Left hindlimb (tissue), 1 donor: ENCODE measurements around the gene EEPD1.

ENCODE experiments used
- DNase-seq: peaks from one replicate; pipeline ENCODE4 v3.0.0-alpha.2; 2018

The EEPD1 gene

DNA sequence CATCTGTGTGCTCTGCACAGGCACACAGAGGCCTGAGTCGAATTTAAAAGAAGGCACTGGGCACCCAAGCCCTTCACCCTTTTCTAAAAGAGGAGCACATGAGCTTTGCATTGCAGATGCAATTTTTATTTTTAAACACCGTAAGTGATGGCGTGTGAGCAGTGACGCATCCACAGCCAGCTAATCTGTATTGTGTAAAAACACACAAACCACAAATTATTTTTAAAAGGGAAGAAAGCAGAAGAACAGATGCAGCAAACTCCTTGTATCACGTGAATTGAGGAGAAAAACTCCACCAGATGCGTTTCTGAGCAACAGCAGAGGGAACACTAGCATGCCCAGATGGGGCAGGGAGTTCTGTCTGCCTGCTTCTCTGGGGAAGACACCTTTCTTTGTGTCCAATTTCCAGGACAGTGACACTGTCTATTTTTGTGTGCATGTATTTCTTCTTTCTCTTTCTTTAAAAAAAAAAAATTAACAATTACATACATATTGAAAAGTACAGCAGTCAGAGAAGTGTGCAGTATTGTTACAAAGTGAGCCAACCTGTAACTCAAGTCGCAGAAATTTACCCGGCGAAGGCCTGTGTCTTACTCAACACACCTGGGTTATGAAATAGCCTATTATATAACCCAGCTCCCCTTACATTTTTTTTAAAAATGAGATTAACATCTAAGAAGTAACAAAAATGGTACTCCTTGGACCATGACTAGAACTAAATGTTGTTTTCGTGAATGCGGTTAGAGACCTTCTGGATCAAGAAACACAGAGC is 39.2 kb downstream of the EEPD1 start:
- DNase-seq = no peak

DNA sequence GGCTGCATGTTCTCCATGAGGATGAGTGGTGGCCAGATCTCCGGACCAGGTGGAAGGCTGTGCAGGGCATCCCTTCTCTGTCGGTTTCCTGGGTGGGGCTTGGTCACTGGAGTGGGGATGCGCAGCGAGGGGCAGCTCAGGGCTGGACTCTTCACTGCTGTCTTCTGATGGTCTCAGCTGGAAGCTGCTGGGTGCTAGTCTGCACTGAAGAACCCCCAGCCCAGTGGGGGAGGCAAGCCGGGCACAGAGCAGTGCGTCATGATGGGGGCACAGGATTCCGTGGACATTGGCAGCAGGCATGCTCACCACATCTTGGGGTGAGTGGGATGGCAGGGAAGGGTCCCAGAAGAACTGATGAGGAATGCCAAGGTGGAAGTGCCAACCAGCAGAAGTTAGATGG is 39.8 kb downstream of the EEPD1 start:
- no peak for DNase-seq

DNA sequence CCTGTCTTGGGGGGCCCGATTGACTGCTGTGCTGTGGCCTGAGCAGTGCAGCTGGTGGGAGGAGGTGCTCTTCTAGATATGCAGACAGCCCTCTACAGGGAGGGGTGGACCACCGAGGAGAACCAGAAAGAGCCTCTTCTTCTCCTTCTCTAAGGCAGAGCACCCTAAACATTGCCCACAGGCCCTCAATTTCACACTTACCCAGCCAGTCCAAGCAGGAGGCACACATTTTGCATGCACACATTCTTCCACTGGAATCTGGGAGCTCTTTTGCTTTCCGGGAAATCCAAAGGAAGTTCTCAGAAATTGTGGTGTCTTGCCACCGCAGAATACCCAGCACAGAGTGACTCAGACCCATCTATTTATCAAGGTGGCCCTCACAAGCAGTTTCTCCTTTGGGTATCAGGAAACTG is 45.8 kb downstream of the EEPD1 start:
- no peak for DNase-seq

DNA sequence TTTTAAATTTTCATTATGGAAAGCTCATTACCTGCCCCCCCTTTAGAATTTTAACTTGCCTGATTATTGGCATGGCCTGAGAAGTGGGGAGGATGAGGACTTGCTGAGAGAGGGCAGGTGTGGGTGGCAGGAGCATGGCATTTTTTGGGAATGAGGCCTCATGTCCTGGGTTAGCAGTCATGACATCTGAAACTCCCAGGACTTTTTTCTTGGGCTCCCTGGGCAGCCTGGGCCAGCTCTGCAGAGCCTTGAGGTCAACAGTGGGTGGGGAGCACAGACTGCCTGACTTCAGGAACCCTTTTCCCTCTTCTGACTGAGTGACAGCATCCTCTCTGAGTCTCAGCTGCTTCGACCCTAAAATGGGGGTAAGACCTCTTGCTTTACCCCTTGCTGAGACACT is 46.3 kb downstream of the EEPD1 start:
- DNase-seq = no peak

DNA sequence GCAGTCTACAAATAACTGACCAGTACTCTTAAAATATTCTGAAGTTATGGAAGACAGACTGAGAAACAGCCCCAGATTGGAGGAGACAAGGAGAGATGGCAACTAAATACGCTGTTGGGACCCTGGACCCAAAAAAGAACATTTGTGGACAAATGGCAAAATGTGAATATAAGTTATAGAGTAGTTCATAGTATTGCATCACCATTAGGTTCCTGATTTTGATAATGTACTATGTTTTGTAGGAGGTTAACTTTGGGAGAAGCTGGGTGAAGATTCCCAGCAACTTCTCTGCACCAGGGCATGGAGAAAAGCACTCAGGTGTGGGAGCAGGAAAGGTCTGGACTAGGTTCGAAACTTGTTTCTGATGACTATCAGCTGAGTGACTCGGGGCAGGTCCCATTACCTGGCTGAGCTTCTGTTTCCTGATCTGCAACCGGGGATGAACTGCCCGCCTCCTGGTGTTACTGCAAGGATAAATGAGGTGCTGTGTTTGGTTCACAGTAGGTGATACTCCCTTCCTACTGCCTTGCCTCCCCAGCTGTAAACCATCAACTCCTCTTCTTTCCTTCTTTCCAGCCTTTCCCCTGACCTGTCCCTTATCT is 48.2 kb downstream of the EEPD1 start:
- DNase-seq = no peak

DNA sequence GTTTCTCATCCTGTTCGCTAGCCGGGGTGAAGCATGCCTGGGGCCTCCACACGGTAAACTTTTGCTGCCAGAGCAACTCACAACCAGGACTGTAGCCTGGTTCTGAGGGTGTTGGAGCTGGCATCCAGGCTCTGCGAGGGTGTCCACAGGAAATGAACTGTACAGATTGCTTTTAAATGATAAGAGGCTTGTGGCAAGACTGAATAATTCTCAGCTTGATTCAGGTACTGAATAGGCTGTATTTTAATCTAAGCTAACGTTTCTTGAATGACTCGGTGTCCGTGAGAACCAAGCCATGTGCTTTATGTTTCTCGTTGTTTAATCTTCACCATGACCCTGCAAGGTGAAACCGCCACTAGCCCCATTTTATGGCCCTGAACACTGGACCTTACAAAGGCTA is 49.3 kb downstream of the EEPD1 start:
- no peak for DNase-seq

DNA sequence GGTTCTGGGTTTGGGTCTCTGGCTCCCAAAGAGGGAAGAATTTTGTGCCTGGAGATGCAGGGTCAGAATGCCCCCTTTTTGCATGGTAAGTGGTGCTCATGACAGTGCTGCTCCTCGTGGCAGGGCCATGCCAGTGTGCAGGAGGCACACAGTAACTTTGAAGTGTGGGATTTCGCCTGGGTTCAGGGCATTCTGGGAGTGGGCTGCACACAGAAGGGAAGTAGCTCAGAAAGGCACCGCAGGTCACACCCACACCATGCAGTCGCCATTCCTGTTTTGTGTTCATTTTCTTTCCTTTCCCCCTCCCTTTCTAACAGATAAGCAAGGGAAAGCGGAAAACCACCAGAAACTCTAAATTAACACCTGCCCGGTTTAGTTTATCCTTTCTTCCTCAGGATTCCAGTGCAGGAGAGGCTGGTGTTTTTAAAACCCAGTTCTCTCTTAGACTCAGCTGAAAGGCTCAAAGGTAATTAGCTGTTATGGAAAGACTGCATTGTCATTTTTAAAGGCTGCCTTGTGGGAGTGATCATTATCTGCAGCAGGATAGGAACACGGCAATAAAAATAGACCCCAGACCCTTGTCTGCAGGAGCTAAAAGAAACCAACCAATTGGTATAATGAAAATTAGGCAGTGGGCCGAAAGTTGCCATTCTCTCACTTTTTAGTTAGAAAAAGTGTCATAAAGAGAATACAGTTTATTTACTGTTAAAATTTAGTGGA is 50.2 kb downstream of the EEPD1 start:
- DNase-seq = no peak

DNA sequence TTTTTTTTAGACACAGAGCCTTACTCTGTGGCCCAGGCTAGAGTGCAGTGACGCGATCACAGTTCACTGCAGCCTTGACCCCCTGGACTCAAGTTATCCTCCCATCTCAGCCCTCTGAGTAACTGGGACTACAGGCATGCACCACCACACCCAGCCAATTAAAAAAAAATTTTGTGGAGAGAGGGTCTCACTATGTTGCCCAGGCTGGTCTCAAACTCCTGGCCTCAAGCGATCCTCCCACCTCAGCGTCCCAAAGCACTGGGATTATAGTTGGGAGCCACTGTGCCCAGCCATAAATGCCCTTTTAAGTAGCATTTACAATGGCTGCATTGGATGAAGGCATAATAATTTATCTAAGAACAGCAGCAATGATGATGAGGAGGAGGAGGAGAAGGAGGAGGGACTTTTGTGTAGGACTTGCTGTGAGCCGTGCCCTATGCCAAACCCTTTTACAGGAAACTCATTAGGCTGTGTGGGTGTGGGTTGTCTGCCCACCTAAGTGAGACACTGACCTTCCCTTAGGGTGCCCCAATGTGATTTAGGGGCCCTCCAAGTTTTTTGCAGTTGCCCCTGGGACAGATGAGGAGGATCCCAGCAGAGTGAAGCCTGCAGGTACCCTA is 51.1 kb downstream of the EEPD1 start:
- no peak for DNase-seq

DNA sequence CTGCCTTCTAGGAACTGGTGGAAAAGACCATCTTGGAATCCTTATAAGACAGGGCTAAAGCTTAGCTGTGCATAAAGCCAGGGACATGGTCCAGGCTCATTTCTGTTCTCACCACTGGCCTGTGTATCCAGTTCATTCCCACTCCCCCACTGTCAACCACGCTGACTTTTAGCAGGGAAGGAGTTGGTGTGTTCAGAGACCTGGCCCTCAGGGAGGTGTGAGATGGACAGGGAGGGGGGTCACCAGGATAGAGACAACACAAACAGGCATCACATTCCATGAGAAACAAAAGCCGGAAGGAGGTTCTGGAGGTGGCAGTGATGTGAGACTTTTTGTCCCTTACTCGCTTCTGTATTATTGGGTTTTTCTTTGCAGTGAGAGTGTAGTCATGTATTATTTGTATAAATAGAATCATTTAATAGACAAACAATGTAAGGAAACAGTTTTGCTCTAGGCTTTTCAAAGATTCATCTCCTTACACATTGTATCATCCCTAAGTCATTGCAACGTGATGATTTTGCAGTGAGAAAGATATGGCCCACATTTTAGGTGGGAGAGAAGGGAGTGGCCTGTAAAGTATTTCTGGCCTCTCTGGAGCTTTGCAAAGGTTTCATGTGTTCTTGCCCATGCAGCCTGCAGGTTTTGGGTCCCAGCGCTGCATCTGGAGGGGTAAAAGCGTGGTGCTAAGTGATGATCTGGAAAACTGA is 52.0 kb downstream of the EEPD1 start:
- DNase-seq = no peak

DNA sequence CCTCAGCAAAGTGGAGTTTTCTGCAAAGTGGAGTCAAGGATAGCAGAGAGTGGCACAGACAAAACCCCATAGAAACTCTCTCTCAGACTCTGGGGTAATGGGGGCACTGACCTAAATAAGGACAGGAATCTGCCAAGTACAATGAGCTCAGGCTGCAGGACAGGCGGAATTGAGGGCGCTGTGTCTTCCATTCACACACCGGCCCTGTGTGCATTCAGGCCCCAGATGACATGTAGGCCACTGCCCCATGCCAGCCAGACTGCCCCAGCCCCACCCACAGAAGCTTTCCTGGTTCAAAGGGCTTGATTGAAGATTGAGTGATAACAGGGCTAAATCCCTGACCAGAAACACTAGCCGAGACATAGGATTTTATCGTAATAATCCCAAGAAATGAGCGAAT is 52.7 kb downstream of the EEPD1 start:
- no peak for DNase-seq

DNA sequence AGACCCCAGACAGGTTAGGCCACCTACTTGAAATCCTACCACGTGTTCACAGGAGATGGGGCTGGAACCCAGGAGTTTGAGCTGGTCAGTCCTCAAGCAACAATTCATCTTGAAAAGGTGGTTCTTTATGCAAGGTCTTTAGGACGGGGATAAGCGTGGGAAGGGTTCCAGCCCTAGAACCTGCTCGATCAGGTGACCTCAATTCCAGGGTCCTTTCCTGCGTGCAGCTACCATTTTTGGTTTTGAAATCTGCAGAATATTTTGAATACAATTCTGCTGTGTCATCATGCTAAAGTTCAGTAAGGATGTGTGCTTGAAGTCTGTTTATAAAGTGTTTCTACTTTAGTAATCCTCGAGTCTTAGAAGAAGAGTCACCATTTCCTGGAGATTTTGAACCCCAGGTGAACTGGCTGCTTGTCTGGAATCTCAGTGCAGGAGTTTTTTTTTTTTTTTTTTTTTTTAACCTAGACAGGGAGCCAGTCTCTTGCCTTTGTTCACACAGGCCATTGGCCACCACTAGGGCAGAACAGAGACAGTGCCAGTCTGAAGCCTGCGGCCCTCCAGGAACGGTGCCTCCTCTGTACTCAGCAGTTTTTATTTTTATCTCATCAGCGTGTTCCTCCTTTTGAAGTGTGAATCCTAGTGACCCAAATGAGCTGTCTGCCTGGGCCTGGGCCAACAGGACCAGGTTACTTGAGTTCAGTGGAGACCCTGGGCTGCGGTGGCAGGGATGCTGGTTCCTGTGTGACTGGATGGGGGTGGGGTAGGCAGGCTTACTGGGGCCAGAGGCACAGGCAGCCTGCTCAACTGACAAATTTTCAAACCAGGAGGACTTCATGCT is 54.6 kb downstream of the EEPD1 start:
- DNase-seq = peak; percentile 43

DNA sequence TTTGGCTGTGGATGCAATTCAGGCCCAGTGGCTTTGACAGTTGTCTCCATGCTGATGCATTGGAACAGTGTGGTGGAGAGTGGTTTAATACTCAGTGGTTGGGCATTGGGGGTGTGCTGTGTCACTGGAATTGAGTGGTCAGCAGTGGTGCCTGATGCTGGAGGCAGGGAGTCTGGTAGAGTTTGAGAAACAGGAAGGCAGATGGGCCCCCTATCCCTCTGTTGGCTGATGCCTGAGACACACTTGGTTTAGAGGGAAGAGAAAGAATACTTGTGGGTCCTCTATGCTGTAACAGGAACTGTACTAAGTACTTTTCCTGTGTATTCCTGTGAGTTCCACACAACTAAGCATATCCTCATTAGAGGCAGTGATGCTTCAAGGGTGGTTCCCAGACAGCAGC is 55.4 kb downstream of the EEPD1 start:
- no peak for DNase-seq

DNA sequence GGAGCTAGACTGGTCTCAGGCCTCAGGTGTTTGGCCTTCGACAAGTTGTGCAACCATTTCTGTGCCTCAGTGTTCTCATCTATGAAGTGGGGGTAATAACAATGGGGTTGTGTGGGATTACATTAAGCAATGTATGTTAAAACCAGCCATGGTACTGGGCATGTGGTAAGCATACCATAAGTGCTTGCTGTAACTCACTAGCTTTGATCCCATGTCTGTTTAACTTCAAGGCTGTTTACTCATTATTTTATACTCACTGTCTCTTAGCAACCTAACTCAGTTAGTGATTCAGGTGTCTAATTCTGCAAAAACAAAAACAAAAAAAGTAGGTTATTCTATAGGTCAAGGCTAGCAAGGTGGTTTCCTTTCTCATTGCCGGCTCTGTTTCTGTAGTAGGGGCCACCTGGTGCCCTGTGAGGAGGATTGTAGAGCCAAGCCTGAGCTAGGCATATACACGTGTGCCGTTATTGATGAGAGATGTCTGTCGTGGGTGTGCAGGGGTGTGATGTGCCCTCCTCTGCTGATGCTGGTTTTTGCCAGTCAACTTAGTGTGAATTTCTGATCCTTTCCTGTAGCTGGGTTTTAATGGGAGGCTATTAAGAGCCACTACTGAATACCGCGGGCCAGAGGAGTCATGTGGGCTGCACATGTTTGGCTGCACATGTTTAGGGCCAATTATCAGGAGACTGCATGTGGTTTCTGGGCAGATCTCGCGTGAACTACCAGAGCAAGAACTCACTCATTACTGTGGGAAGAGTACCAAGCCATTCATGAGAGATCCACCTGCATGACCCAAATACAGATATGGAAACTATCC is 56.2 kb downstream of the EEPD1 start:
- DNase-seq = no peak

DNA sequence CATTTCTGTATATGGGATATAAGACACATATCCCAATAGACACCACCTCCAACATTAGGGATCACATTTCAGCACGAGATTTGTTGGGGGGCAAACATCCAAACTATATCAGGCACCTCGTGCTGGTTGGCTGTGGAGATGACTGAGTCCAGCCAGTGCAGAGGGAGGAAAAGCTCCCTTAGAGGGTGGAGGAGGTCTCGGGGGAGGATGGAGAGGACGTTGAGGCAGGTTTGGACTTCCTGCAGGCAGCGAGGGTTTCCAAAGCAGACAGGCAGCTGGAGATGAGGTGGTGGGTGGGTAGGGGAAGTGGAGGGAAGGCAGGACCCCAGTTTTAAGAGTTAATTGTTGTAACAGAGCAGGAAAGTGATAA is 56.7 kb downstream of the EEPD1 start:
- DNase-seq = no peak

DNA sequence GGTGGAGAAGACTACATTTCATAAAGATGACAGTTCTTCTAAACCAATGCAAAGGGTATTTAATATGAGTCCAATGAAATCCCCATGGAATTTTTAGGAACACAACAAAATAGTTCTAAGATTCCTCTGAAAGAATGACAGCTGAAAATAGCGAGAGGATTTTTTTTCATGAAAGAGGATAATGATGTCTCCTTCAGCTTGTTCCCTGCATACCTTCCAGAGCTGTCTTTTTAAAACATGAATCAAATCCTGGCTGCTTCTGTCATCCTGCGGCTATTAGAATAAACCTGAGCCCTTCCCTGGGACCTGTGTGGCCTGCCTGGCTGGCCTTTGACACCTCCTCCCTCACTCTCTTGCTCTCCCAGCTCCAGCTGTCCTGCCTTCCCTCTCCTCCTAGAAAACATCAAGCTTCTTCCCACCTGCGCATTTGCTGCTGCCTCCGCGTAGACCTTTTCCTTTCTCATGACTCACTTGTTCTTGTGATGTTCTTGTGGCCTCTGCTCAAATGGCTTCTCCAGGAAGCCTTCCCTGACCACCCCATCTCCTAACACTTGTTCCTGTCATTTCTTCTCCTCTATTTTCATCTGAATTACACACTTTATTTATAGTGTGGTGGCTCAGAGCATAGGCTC is 57.4 kb downstream of the EEPD1 start:
- no peak for DNase-seq

DNA sequence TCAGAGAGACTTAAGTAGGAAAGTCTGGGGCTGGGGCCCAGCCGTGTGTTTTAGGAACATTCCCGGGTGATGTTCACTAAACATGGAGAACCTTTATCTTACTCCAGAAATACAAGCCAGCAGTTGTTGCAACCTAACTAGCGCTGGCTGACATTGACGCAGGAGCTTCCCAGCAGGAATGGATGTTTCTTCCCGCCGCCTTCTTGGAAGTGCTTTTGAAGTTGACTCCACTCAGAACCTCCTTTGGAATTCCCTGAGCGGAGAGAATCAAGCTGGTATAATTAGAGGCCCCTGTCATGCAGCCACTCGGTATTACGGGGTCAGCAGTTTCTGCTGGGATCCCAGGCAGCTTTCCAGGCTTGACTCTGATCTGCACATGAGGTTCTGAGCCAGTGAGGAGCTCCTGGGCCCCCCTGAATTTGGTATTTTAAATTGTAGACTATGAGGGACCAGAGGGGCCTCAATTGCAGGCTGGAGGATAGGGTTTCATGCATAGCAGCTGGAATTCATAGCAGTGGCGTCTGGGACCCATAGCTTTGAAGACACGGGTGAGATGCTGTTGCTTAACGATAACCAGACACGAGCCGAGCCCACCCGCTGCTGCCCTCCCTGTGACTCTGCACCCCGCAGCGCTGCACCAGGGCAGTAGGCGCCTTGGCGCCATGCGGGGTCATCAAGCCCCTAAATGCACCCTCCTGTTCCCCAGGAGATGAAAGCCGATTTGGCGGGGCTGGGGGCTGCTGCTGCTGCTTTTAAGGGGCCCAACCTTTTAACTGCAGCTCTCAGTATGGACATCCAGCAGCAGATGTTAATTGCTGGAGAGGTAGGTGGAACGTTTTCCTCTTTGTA is 61.8 kb downstream of the EEPD1 start:
- peak; percentile 72 for DNase-seq

DNA sequence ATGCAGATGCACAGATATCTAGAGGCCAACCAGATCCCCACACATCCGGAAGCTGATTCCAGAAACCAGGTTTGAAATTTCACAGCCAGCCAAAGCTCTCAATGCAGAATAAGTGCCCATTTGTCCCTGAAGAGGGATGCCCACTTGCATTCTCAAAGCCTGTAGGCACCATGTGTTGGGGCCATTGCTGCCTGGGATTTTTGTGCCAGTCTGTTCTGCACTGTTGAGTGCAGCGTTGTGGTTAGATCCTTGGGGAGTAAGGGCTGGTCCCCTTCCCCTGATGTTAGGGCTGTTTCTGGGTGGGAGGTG is 62.4 kb downstream of the EEPD1 start:
- no peak for DNase-seq

DNA sequence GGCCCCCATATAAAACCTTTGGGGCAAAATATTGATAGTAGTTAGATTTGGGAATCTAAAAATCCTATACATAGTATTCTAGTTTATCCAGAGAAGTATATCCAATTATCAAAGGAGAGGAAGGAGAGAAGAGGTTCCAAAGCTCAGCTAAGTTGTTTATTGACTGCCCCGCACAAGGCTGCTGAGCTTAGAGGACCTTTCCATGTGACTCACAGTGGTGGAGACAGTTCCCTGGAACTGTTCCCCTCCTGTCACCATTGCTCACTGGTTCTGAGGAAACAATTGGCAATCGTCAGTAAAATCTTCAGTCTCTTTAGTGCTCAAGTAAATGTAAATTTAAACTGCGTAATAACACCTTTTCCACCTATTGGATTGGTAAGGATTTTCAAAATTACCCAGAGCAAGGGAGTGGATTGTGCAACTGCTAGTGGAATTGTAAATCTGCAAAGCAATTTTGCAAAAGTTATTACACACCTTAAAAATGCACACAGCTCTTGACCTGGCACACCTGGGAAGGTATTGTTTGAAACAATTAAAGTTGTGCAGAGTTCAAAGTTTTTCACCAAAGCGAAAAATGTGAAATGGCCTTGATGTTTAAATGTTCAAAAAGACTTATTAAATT is 63.1 kb downstream of the EEPD1 start:
- DNase-seq = no peak

DNA sequence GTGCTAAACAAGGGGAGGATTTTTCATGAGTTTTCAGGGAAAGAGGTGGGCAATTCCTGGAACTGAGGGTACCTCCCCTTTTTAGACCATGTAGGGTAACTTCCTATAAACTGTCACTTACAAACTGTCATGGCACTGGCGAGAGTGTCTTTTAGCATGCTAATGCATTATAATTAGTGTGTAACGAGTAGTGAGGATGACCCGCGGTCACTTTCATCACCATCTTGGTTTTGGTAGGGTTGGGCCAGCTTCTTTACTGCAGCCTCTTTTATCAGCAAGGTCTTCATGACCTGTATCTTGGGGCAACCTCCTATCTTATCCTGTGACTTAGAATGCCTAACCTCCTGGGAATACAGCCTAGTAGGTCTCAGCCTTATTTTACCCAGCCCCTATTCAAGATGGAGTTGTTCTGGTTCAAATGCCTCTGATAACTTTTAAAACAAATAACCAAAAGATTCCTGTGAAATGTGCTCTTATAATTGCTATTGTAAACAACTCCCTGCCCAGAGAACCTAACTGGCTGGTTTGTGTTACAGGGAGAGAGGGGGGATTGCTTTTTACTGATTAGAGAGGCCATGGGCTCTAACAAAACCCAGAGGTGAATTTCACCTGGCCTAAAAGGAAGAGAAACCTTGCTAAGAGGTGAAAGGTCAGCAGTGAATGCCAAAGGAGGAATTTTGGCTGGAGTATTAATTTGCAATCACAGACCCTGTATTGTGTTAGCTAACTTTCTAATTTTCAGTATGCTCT is 64.3 kb downstream of the EEPD1 start:
- no peak for DNase-seq
